Measurements from ENCODE around the gene RBM47. TPM values are rescaled to one million over a fixed set of nuclear protein-coding genes. Genes with fewer than 3 reads are reported as not detected.
"Not testable (repeated sequence)": the region's sequence is repeated elsewhere in the genome, so short reads cannot be mapped to it uniquely, and the experiment has no call there.

RBM47 gene
- total RNA-seq, 1 experiment from 2014 or later = 97.9 TPM

DNA sequence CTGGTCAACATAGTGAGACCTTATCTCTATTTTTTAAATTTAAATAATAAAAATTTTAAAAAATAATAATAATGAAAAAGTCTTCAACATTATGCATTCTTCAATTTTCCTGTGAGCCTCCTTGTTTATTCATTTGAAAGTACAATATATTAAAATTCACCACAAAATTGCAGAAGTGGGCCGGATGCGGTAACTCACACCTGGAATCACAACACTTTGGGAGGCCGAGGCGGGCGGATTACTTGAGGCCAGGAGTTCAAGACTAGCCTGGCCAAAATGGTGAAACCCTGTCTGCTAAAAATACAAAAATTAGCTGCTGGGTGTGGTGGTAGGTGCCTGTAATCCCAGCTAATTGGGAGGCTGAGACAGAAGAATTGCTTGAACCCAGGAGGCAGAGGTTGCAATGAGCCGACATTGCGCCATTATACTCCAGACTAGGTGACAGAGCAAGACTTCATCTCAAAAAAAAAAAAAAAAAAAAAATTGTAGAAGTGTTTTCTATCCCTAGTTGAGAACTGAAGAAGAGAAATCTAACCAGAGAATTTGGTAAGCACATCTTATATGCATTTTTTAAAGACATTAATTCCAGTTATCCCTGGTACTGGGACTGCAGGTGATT, 56.9 kb downstream of the RBM47 start:
- Histone ChIP-seq H3K27me3 (ENCODE audit: control insufficient read depth, insufficient read depth, low read length) (no peaks in the 10 kb centered on the region), H3K36me3 (replicated peaks; ENCODE audit: control insufficient read depth, insufficient read depth, low read length) (peaks cover 3% of the 10 kb centered on the region), H3K4me3 (ENCODE audit: insufficient read depth, low read depth, low read length) (no peak overlapping the region)
- no peak for DNase-seq

DNA sequence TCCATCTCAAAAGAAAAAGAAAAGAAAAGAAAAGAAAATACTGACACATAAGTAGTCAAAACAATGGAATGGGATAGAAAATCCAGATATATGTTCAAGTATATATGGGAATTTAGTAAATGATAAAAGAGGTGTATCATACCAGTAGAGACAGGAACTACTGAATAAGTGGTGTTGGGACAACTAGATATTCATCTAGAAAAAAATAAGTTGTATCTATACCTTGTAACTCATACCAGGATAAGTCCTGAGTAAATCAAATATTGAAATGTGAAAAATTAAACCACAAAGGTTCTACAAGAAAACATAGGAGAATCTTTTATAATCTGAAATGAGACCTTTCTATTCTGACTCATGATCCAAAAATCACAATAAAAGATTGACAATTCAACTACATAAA, 58.5 kb downstream of the RBM47 start:
- DNase-seq = no peak
- no peaks in the 10 kb centered on the region for H3K27me3 ChIP-seq (ENCODE audit: control insufficient read depth, insufficient read depth, low read length)
- H3K36me3 ChIP-seq (replicated peaks; ENCODE audit: control insufficient read depth, insufficient read depth, low read length) = peaks cover 3% of the 10 kb centered on the region
- H3K4me3 ChIP-seq (ENCODE audit: insufficient read depth, low read depth, low read length) = no peak overlapping the region

DNA sequence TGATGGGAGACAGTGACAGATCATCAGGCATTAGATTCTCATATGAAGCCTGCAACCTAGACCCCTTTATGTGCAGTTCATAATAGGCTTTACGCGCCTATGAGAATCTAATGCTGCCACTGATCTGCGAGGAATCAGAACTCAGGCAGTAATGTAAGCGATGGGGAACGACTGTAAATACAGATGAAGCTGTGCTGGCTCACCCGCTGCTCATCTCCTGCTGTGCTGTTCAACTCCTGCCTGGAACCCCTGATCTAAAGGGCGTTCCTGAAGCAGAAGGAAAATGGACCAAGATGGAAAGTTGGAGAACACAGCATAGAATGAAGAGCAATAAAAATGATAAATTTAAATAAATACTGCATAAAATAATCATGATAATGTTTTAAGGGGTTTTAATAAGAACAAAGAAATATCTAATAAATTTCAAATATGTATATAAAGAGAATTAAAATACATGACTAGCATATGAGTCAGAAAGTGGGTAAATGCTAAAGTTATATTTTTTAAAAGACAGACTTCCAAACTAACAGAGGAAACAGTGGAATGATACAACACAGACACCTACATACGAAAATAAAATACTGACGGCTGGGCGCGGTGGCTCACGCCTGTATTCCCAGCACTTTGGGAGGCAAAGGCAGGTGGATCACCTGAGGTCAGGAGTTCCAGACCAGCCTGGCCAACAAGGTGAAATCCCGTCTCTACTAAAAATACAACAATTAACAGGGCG, 59.2 kb downstream of the RBM47 start:
- DNase-seq = no peak
- peaks cover 3% of the 10 kb centered on the region for H3K36me3 ChIP-seq (replicated peaks; ENCODE audit: control insufficient read depth, insufficient read depth, low read length)
- H3K27me3 ChIP-seq (ENCODE audit: control insufficient read depth, insufficient read depth, low read length) = no peaks in the 10 kb centered on the region
- no peak overlapping the region for H3K4me3 ChIP-seq (ENCODE audit: insufficient read depth, low read depth, low read length)

DNA sequence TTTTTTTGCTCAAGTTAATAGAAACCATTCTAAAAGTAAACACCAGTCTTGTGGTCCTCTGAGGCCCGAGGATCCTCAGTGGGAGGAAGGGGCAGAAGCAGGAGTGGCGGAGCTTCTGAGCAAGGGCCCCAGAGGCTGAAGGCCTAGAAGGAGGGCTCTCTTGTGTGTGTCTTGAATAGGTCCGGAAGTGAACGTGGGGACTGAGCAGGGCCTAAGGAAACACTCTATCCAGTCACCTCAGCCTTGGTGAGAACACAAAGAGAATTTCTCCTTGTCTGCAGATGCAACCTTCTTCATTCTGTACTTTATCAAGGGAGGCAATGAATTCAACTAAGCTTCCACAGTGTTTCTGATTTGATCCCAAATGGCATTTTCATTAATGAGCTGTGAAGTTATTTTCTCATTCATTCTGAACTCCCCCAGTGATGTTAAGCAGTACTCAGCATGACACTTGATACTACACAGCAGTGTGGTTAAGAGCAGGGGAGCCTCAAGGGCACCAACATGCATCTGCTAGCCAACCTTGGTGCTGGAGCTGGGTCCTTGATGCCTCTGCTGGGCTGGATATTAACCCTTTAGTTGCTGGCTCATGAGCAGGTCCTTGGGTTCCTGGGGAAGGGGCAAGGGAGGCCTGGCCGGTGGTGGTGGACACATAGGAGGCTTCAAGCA, 64.7 kb downstream of the RBM47 start:
- H3K36me3 ChIP-seq (replicated peaks; ENCODE audit: control insufficient read depth, insufficient read depth, low read length) = no peaks in the 10 kb centered on the region
- peak; percentile 47 for DNase-seq
- no peak overlapping the region for H3K4me3 ChIP-seq (ENCODE audit: insufficient read depth, low read depth, low read length)
- no peaks in the 10 kb centered on the region for H3K27me3 ChIP-seq (ENCODE audit: control insufficient read depth, insufficient read depth, low read length)

DNA sequence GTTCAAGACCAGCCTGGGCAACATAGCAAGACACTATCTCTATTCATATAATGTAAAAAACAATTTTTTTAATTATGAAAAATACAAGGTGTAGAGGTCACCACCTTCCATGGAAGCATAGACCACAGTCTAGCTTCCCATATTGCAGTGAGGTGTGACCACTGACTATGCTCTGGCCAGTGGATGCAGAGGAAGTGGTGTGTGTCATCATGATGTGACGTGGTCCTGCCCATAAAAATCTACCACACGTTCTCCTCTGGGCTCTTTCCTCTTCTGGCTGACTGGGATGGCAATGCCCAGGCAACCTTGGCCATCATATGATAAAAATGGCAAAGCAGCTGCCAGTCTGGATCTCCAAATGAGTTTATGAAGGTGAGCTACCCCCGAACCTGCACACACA, 65.7 kb downstream of the RBM47 start:
- no peak overlapping the region for H3K4me3 ChIP-seq (ENCODE audit: insufficient read depth, low read depth, low read length)
- no peaks in the 10 kb centered on the region for H3K27me3 ChIP-seq (ENCODE audit: control insufficient read depth, insufficient read depth, low read length)
- H3K36me3 ChIP-seq (replicated peaks; ENCODE audit: control insufficient read depth, insufficient read depth, low read length) = no peaks in the 10 kb centered on the region
- DNase-seq = no peak

DNA sequence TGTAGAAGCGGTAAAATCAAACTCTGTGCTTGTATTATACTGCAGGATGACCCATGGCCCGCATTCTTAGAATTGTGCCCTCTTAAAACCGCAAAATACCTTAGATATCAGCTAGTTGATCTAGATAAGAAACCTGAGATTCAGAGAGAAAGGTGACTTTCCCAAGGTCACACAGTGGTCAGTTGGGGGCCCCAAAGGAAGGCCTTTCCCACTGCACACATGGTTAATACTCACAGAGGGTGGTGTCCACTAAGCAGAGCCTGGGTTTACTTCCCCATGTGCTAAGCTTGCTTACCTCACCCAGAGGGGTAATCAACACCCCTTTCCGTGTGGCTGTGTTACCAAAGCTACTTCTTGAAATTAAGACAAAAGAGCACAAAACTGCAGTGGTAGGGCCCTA, 66.3 kb downstream of the RBM47 start:
- no peak for DNase-seq
- Histone ChIP-seq H3K4me3 (ENCODE audit: insufficient read depth, low read depth, low read length) (no peak overlapping the region), H3K27me3 (ENCODE audit: control insufficient read depth, insufficient read depth, low read length) (no peaks in the 10 kb centered on the region), H3K36me3 (replicated peaks; ENCODE audit: control insufficient read depth, insufficient read depth, low read length) (no peaks in the 10 kb centered on the region)

DNA sequence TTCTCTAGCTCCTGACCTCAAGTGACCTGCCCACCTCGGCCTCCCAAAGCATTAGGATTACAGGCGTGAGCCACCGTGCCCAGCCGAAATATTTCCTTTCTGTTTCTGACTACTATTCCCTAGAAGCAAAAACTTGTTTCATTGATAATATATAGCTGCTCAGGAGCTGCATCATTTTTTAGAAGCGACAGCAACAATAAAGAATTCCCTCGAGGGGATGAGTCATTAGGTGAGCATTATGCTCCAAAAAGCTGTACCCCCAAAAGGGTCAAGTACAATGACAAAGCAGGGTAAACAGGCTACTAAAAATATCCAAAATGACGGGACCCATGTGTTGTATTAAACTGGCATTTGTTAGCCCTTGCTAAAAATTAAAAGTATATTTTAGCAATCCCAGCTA, 67.0 kb downstream of the RBM47 start:
- no peak for DNase-seq
- no peak overlapping the region for H3K4me3 ChIP-seq (ENCODE audit: insufficient read depth, low read depth, low read length)
- no peaks in the 10 kb centered on the region for H3K27me3 ChIP-seq (ENCODE audit: control insufficient read depth, insufficient read depth, low read length)
- no peaks in the 10 kb centered on the region for H3K36me3 ChIP-seq (replicated peaks; ENCODE audit: control insufficient read depth, insufficient read depth, low read length)

DNA sequence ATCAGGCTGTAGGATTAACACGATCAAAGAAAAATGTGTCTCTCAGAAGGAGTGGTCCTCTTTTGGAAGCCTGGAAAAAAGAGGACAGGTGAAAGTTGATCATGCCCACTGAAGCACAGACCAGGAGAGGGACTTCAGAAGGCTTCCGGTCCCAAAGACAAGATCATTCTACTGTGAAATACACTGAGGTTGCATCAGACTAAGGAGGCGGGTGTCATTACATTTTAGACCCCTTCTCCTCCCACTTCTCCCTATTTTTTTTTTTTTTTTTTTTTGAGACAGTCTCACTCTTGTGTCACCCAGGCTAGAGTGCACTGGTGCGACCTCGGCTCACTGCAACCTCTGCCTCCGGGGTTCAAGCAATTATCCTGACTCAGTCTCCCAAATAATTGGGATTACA, 67.5 kb downstream of the RBM47 start:
- Histone ChIP-seq H3K36me3 (replicated peaks; ENCODE audit: control insufficient read depth, insufficient read depth, low read length) (no peaks in the 10 kb centered on the region), H3K4me3 (ENCODE audit: insufficient read depth, low read depth, low read length) (no peak overlapping the region), H3K27me3 (ENCODE audit: control insufficient read depth, insufficient read depth, low read length) (no peaks in the 10 kb centered on the region)
- no peak for DNase-seq

DNA sequence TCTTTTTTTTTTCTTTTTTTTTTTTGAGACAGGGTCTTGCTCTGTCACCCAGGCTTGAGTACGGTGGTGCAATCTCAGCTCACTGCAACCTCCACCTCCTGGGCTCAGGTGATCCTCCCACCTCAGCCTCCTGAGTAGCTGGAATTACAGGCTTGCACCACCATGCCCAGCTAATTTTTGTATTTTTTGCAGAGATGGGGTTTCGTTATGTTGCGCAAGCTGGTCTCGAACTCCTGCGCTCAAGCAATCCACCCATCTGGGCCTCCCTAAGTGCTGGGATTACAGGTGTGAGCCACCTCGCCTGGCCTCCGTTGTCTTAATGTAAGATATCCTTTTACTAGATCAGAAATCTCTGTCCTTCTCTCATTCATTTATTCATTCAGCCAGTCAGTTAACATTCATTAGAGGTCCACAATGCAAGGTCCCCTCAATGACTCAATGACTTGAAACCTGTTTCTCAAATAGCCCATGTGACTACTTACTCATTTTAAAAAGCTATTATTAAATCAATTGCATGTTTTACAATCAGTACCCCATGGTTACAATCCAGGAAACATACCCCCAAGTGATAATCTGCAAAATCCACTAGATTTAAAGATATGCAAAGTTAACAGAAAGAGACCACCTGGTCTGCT, 68.0 kb downstream of the RBM47 start:
- H3K4me3 ChIP-seq (ENCODE audit: insufficient read depth, low read depth, low read length); DNase-seq; H3K36me3 ChIP-seq (replicated peaks; ENCODE audit: control insufficient read depth, insufficient read depth, low read length); H3K27me3 ChIP-seq (ENCODE audit: control insufficient read depth, insufficient read depth, low read length): not testable (repeated sequence)

DNA sequence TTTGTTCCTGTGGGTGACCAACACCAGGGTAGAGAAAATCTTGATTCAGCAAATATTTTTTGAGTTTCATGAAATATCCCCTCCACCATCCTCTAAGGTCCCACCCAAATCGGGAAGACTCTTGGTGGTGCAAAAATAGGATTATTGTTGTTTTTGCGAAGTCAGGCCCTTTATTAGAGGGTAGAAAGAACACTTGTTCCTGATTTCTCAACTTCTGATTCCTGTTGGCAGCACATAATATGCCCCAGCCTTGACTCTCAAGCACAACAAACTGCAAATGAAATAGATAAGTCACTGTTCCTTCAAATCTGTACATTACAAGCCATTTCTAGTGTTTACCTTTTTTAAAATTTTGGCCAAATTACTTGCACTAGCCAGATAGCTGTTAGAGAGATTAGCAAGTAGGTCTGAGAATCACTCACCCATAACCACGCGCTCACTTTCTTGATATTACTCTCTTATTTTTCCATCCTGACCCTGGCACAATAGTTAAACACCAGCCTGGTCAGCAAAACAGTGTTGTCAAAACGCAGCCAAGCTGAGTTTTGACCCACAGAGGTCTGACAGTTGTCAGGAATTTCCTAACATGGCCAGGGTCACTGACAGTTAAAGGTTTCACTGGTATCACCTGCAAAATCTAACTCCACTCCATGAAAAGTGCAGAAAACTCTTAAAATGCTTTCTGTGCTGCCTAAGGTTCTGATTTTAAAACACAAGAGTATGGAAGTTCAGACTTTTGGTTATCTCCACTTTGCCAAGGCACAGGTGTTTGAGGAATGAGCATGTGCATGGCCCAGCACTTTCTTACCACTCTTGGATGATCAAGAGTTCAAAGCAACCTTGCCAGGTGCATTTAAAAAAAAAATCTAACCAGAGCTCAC, 69.8 kb downstream of the RBM47 start:
- Histone ChIP-seq H3K36me3 (replicated peaks; ENCODE audit: control insufficient read depth, insufficient read depth, low read length) (no peaks in the 10 kb centered on the region), H3K4me3 (ENCODE audit: insufficient read depth, low read depth, low read length) (no peak overlapping the region), H3K27me3 (ENCODE audit: control insufficient read depth, insufficient read depth, low read length) (no peaks in the 10 kb centered on the region)
- no peak for DNase-seq

DNA sequence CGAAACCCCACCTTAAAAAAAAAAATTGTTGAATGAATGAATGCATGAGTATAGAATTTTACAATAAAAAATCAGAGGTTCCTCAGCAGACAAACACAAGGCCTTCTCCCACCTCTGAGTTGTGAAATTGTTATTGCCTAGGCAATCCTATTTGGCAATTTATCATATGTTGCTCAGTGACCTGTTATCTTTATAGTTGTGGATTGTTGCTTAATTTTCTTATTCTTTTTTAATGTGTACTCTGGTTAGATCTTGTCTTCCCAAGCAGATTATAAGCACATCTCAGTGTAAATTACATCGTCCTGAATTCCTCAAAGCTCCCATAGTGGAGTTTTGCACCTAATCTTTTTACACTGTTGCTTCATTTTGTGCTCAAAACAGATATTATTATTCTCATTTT, 71.9 kb downstream of the RBM47 start:
- no peaks in the 10 kb centered on the region for H3K27me3 ChIP-seq (ENCODE audit: control insufficient read depth, insufficient read depth, low read length)
- H3K4me3 ChIP-seq (ENCODE audit: insufficient read depth, low read depth, low read length) = no peak overlapping the region
- no peaks in the 10 kb centered on the region for H3K36me3 ChIP-seq (replicated peaks; ENCODE audit: control insufficient read depth, insufficient read depth, low read length)
- no peak for DNase-seq

DNA sequence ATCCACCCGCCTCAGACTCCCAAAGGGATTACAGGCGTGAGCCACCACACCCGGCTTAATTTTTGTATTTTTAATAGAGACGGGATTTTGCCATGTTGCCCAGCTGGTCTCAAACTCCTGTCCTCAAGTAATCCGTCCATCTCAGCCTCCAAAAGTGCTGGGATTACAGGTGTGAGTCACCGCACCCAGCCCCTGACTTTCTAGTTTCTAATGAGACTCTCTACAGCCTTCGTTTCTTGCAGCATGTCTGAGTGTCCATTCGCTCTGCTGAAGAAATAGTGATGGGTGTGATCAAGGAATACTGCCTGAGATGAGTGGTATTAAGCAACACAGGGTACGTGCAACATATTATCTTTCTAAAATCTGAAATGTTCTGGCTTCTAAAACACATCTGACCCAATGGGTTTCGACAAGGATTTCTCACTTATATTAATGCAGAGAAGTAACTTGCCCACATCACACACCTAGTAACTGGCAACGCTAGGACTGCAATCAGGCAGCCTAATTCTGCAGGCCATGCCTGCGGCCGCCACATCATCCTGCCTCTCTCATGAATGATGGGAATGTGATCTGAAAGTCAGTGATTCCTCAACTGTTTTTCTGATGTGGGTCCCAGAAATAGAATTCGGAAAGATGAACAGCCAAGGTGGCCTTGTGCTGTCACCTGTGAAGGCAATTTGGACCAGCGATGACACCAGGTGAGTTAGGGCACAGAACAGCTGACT, 74.3 kb downstream of the RBM47 start:
- Histone ChIP-seq H3K27me3 (ENCODE audit: control insufficient read depth, insufficient read depth, low read length) (no peaks in the 10 kb centered on the region), H3K4me3 (ENCODE audit: insufficient read depth, low read depth, low read length) (no peak overlapping the region), H3K36me3 (replicated peaks; ENCODE audit: control insufficient read depth, insufficient read depth, low read length) (no peaks in the 10 kb centered on the region)
- no peak for DNase-seq

DNA sequence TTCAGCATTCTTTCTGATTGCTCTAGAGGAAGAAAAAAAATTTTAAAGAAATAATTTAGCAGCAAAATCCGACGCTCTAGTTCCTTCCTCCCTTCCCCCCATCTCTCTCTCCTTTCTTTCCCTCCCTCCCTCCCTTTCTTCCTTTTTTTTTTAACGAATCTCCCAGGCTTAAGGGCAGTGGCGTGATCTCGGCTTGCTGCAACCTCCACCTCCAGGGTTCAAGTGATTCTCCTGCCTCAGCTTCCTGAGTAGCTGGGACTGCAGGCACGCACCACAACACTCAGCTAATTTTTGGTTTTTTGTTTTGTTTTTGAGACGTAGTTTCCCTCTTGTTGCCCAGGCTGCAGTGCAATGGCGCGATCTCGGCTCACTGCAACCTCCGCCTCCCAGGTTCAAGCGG, 75.0 kb downstream of the RBM47 start:
- H3K27me3 ChIP-seq (ENCODE audit: control insufficient read depth, insufficient read depth, low read length); H3K4me3 ChIP-seq (ENCODE audit: insufficient read depth, low read depth, low read length); DNase-seq; H3K36me3 ChIP-seq (replicated peaks; ENCODE audit: control insufficient read depth, insufficient read depth, low read length): not testable (repeated sequence)

DNA sequence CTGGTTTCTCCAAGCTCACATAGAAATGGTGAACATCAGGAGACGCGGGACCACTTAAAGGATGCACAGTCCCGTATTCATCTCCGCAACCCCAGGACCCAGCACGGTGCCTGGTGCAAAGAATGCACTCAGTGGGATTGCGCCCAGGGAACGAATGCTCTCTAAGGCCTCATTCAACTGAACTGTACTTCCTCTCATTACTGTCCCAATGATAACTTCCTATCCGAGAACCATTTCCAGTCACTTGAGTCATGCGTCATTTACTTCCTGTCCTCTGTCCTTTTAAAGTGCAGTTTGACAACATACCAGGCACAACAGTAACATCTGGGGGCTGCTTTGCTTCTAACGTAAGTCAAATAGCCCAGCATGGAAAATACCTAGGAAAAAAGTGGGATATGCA, 75.7 kb downstream of the RBM47 start:
- DNase-seq = no peak
- H3K4me3 ChIP-seq (ENCODE audit: insufficient read depth, low read depth, low read length) = no peak overlapping the region
- H3K36me3 ChIP-seq (replicated peaks; ENCODE audit: control insufficient read depth, insufficient read depth, low read length) = no peaks in the 10 kb centered on the region
- H3K27me3 ChIP-seq (ENCODE audit: control insufficient read depth, insufficient read depth, low read length) = no peaks in the 10 kb centered on the region
